ENCODE measurements around the gene BEND6.

GRCh38 chr6:56936466-56936865 is 18.4 kb upstream of the BEND6 start:
- no peak for TF ChIP-seq CTCF (IDR thresholded peaks at IDR 0.05; ENCODE audit: low read depth, low read length, missing input control)
- TF ChIP-seq MAX (IDR thresholded peaks at IDR 0.05), result no peak
- TF ChIP-seq RAD21 (IDR thresholded peaks at IDR 0.05), result no peak
- no peak for TF ChIP-seq HNF4A (conservative IDR thresholded peaks at IDR 0.05)
- no peak for TF ChIP-seq ATF3 (IDR thresholded peaks at IDR 0.05)
- TF ChIP-seq EGR1 (IDR thresholded peaks at IDR 0.05; ENCODE audit: low read depth in 2 of 2), result no peak
- no peak for TF ChIP-seq REST (IDR thresholded peaks at IDR 0.05)
- no peak for TF ChIP-seq TAF1 (conservative IDR thresholded peaks at IDR 0.05)
- TF ChIP-seq NR2F2 (IDR thresholded peaks at IDR 0.05), result no peak
- TF ChIP-seq YY1 (IDR thresholded peaks at IDR 0.05), result no peak
- TF ChIP-seq HNF4G (IDR thresholded peaks at IDR 0.05), result no peak
- no peak for TF ChIP-seq GABPA (IDR thresholded peaks at IDR 0.05 in 1 of 2, conservative IDR thresholded peaks at IDR 0.05 in 1 of 2)

Measured in liver (tissue), 3 donors.